ENCODE measurements around the gene TRPV4.

TRPV4 gene

DNA sequence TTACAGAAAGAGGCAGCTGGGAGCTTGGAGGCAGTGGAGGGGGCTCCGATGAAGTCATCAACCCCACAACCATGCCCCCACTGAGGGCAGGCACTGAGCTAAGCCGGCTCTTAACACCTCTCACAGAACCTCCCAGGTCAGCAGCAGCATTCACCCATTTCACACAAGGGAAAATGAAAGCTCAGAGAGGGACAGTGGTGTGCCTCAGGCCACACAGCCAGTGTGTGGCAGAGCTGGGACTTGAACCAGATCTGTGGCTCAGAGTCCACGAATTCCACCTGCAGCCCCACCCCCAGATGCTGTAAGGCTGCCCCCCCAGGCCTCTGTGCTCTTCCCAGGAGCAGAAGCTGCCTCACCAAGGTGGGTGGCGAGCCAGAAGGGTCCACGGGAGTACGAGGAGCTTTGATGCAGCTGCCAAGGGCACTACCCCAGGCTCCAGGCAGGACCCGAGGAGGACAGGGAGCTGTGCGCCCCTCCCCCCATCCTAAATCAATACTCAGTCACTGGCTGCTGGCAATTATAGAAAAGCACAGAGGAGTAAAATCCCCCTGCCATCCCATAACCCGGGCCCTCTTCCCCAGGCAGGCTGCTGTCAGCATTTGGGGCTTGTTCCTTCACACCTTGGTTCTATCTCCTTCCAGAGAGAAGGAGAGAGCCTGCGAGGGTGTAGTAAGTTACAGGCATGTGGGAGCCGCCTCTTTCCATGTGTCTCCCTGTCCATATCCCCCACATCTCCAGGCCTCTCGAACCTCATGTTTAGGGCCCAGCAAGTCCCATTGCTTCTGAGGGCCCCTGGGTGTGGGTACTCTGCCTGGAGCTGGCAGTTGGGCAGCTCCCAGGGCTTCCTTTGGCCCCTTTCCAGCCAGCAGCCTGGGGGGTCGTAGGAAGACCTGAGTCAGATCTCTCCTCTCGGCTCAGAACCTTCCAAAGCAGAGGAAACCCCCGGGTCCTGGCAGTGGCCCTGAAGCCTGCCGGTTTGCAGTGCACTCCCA lies 72.0 kb downstream of the TRPV4 start:
- no peak for DNase-seq

DNA sequence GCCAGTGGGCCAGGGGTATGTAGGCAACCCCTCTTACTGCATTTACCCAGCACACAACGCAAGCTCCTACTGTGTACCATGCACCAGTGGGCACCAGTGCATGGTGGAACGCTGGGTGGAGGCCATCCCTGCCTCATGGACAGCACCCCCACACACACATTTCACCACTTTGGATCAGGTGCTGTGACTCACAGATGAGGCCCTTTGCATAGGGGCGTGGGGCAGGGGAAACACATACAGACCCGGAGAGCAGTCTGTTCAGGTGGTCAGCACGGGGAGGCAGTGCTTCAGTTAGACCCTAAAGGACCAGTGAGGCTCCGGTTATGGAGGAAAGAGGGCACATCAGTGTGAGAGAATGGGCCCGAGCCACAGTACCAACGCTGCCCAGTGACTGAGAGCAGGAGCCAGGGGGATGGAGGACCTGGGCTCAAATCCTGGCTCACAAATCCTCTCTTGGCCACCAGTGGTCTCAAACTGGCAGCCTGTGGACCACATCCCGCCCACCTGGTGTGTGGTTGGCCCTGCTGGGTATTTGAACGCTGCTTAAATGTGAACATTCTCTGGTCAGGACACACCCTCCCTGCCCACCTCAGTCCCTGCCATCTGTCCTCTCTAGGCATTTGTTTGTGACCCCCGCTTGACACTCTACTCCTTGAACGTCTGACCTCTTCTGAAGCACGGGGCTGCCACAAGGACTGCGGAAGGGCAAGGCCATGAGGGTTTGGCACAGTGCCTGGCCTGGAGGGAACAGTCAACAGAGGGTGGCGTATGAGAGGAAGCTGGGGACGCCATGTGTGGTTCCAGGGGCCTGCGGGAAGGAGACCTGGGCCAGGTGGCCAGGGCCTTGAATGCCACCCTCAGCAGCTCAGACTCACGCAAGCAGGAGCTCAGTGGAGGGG lies 72.9 kb downstream of the TRPV4 start:
- no peak for DNase-seq

DNA sequence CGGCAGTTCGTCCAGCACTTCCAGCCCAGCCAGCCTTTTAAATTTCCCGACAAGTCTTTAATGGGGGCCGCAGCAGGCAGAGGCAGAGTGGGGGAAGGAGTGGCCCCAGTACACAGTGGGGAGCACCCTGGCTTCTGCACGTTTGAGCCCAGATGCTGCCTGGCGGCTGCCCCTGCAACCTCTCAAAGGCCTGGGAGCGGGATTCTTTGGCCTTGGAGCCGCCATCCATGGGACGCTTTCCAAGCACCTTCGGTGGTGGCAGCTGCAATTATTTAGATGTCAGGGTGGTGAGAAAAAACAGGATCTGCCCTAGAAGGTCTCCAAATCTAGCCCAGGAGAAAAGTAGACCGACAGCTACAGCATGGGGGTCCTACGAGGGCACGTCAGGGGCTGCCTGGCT lies 73.6 kb downstream of the TRPV4 start:
- DNase-seq, result no peak

DNA sequence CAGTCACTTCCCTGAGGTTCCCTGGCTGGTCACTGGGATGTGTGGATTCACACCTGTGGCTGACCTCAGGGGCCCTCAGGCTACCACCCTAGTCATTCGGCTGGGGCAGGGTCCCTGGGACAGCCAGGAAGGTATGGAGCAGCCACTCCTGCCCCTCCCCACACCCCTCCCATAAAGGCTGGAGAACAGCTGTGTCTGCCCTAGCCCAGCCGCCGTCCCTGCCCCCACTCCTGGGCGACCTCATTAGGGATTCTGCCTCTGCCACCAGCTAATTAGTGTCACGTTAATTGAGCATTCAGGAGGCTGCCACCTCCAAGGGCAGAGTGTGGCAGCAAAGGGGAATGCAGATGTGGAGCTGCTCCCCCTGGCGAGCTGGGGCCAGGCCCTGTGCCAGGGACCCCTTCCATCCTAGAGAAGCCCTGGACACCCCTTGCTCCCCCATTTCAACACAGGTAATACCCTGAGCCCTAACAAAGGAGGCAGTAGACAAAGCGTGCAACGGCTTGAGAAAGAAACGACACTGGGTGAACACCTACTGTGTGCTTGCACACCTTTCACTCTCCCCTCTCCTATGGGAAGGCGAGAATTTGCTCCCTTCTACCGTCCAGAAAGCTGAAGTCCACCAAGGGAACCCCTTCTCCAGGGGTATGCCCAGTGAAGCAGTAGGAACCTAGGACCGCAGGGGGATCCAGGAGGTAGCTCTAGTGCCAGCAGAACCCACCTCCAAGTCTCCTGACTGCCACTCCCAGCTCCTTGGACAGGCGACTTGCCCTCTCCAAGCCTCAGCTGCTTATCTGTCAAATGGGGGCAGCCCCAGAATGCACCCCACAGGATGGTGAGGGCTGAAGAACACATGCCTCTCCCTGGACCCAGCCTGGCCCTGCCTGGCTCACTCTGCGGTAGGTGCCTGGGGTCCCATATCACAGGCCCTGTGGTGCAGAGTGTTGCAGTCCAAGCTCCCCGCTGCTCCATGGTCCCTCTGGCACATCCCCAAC lies 74.5 kb downstream of the TRPV4 start:
- no peak for DNase-seq

DNA sequence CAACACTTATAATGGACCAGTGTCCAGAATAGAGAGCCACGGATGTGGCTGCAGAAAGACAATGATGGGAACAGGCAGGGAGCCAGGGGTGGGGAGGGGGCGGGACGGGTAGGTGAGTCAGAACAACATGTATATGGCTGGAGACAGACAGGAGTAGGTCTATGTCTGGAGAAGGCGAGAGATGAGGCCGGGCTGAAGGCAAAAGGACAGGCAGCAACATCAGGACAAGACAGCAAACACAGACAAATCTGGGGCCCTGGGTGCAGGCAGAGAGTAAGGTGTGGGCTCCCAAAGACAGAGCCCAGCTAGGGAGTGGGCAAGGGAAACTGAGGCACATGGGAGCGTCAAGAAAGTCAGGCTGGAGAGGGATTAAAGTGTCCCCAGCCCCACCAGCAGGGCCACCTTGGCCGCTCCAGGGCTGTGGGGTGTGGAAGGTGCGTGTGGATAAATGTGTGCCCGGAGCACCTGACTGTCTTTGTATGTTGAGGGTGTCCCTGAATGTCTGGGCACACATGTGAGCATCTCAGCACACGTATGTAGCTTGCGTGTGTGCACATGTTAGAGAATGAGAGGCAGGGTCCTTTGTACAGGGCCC lies 75.4 kb downstream of the TRPV4 start:
- no peak for DNase-seq

DNA sequence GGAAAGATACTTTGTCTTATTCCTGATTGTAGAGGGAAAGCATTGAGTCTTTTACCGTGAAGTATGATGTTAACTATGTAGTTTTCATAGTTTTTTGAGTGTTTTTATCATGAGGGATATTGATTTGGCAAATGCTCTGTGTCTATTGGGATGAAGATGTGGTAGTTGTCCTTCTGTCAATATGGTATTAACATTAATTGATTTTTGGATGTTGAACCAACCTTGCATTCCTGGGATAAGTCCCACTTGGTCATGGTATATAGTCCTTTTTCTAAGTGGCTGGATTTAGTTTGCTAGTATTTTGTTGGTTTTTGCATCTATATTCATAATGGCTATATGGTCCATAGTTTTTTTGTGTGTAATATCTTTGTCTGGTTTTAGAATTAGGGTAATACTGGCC lies 76.7 kb downstream of the TRPV4 start:
- no peak for DNase-seq

DNA sequence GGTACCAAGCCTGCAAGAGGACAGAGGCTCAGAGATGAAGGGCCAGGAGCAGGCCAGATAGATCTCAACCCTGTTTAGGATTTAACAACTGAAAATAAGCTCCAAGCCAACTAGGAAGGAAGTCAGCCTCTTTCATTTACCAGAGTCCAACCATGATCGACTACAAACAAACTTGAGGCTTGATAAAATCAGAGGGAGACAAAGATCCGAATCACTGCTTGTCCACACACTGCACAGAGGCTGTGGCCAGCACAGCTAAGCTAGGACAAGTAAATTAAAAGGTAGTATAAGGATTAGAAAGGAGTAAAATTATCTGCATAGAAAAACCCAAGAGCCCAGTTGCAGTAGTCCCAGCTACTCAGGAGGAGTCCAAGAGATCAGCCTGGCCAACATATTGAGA lies 79.2 kb downstream of the TRPV4 start:
- no peak for DNase-seq

DNA sequence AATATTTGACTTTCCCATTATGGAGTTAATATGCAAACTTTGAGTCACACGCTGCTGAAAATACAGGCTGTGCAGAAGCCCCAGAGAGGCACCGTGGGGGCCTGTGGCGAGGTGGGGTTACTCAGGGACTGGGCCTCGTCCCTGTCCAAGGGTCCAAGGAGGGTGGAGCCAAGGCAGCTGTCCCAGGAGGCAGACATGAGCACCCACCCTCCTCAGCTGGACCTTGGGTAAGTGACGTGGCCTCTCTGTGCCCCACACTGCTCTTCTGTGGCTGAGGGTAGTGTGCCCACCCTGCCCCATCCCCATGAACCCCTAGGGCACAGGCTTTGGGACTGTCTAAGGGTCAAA lies 80.2 kb downstream of the TRPV4 start:
- no peak for DNase-seq

DNA sequence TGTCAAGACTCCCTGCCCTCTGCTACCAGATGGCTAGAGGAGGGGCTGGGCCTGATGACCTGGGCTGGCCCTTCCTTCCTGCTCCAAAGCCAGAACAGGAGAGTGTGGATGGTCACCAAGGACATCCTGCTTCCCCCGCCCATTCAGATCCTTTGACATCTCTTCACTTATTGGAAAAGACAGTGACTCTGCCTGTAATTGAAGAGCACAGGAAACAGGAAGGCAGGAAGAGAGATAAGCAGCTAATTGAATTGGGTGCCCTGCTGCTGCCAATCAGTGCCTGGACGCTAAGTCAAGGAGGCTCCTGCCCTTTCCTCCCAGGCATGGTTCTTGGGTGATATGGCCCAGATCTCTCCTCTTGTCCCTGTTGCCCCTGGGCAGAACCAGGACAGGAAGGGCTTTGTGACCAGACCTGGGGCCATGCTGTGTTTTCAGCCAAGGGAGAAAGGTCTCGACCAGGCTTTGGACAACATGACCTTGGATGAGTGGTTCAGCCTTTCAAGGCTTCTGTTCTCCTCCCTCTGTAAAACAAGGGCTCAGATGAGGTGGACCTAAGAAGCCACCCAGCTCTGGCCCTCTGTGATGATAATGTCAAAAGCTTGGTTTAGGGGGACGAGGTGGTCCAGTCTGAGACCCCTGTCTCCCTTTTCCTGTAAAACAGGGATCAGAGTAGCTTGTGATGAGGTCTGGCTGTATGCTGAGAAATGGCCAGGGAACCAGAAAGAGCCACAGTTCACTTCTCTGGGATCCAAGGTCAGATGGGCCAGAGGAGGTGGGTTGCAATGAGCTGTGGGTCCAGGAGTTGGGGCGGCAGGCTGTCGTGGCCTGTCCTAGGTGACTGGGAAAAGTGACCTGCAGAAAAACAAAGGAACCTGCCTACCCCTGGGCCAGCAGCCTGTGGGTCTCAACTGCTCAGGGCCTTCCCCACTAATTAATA lies 80.8 kb downstream of the TRPV4 start:
- no peak for DNase-seq

DNA sequence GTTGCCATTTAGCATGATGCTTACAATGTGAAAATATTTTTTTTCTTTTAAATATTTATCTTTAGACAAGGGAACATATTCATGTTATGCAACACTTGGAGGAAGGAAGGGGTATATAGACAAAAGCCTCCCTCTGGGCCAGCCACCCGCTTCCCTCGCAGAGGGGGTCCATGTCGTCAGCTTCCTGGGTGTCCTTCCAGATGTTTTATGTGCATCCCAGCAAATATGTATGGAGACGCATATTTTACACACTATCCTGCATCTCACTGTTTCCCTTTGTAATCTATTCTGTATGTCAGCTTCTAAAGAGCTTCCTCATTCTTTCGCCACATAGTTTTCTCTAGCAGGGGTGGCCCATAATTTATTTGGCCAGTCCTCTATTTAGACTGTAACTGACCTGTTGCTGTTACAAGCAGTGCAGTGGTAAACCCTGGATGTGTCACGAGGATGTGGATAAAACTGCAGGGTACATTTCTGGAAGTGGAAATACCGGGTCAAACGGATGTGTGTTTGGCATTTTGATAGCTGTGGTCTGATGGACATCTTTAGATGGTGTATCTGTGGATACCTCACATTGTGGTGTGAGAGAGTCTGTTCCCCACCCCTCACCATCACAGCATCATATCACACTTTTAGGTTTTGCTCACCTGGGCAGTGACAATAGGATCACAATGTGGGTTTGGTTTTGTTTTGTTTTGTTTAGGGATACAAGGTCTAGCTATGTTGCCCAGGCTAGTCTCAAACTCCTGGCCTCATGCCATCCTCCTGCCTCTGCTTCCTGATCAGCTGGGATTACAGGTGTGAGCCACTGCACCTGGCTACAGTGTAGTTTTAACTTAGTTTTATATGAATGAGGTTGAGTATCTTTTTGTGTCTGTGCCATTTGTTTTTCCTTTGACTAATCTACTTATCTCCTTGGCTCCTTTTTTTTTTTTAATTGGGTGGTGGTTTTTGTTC lies 87.9 kb downstream of the TRPV4 start:
- DNase-seq, result no peak

DNA sequence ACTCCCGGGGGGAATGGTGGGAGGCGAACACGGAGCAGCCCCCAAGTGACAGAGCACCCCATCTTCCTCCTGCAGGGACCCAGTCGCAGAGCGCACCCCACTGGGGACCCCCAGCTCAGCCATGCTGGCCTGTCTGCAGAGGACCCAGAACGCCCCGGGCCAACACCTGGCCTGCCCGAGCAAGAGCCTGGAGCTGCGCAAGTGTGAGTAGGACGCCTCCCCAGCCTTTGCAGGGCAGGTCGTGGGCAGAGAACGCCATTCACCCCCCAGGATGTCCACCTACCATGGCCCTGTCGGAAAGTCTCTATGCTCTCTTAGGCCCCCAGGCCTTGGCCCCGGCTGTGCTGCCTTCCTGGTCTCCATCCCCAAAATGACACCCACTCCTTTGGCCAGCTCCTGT lies 89.2 kb downstream of the TRPV4 start:
- DNase-seq, result no peak

DNA sequence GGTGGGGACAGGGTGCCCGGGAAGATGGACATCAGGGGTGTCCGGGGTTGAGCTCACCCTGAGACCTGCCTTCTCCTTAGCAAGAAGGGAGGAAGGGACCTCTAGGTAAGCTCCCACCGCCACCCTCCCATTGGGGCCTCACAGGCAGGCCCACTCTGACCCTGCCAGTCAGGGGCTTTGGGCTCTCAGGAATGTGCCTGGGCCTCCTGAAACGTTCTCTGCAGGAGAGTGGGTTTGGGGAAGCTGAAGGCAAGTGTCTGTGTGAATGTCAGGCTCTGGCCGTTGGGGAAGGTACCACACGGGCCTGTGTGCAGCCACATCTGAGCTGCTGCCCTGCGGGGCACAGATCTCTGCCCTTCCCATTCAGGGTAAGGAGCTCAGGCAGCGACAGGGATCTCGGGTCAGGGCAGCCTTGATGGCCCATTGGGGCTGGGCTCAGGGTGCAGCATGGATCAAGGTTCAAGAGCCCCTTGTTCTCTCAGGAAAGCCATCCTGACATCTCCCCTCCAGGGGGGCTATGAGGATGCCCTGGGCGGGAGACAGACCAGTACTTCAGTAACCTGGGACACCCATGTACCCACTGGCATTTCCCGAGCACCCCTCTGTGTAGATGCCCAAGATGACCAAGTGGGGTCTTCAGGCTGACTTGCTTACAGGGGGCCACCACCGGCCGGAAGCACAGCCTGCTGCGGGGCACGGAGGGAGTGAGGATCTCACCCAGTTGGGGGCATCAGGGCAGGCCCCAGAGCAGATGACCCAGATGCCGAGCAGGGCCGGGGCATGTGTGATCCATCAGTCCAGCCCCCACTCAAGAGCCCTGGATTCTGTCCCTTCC lies 89.9 kb downstream of the TRPV4 start:
- DNase-seq, result no peak

DNA sequence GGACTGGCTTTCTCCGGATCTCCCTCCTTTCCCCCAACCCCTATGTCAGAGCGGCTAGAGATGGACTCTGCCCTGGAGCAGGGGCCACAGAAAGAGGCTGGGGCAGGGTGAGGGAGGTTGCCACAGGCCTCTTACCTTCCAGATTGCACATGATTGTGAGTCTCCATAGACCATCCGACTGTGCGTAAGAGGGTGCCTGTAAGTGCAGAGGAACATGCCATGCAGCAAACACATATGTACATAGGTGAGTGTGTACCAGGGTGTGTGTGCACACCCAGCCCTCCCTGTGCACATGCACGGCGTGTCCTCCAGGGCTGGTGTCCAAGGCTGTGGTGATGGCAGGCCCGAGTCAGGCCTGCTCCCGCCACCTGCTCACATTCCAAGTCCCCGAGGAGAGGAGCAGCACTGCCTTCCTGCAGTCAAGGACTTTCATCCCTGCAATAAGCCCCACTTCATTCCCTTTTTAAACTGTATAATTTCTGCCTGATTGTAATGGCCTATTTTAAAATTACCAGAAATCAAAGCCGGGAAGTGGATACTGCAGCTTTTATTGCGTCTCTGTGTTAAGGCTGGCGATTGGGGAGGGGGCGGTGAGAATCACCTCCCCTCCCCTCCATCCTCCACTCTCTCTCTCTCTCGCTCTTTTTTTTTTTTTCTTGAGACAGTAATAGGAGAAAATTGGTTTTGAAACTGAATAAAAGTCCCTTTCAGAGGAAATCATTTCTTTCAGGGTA lies 91.1 kb downstream of the TRPV4 start:
- no peak for DNase-seq

DNA sequence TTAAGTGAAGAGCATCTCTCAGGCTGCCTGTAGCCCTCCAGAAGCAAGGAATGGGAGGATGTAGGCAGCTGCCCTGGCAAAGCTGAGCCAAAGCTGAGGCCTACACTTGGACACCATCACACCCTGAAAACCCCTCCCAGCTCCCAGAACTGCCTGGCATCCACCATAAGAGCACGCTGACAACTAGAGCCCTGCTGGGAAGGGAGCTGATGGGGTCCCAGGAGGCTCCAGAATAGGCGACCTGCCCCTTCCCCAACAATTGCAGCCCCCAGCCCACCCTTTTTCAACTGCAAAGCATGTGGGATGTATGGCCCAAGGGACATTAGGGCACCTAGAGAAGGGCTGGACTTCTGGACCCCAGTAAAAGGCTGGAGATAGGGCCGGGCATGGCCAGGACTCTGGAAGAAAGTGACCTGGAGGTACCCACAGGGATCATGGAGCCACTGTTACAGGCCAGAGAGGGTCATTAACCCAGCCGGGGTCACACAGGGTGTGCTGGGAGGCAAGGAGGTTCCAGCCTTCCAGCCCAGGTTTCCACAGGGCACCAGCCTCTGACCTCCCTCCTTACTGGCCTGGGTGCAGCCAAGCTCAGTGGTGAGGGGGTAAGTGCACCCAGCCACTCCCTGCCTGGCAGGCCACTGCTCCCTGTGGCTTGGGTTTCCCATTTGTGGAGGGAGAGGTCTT lies 91.8 kb downstream of the TRPV4 start:
- DNase-seq, result no peak

DNA sequence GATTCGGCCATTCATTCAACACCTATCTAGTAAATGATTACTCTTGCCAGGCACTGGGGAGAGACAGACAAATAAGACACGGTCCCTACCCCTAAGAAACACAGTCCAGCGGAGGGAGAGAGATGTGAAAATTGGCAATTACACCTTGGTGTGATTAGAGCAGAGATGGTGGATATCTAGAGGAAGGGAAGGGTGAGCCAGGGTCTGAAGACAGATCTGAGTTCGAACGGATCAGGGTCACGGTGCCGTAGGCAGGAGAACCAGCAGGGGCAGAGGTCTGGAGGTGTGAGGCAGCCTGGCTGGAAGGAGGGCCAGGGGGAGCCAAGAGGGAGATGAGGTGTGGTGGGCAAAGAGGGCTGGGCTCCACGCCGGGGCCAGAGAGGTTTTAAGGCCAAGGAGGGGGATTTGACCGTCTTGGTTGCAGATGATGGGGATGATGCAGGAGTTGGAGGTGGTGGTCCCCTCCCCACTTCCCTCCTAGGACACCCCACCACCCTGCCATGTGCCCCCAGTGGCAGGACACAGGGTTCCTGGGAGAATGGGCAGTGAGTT lies 92.4 kb downstream of the TRPV4 start:
- DNase-seq, result no peak

DNA sequence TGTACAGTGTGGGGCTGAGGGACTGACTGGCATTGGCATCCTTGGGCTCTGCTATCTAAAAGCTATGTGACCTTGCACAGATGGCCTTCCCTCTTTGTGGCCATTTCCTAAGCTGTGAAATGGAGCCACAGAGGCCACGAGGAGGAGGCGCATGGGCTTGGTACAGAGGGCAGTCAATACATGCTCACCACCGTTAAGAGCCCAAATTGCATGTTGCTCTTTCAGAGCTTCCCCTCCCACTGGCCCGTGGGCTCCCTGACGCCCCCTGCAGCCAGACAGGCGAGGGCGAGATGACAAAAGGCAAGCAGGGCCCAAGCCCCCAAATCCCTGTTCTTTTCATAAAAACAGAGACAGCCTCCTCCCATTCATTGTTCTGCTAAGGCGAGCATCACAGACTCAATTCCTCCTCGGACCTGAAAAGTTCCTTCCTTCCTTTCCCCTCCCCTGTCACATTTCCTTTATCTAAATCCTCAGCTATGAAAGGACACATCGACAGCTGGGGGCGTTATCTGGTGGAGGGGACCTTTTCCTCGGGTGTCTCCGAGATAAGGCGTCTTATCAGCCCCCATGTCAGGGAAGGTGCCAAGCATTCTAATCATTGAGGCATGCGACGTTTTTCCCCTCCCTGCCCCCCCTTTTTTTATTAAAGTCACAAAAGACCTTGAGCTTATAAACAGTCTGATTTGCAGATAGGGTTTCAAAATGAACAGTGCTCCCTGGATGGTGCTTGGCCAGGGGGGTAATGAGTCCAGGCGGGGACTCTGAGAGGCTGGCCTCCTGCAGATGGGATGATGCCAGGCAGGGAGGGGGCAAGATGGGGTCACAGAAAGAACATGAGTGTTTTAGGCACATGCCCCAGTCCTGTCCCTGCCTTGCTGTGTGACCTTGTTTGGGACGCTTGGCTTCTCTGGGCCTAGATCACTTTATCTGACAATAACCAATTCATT lies 93.2 kb downstream of the TRPV4 start:
- no peak for DNase-seq
